Measurements from ENCODE around the gene KDM6B.
"Not testable (repeated sequence)": the region's sequence is repeated elsewhere in the genome, so short reads cannot be mapped to it uniquely, and the experiment has no call there.

Gene KDM6B, protein sequence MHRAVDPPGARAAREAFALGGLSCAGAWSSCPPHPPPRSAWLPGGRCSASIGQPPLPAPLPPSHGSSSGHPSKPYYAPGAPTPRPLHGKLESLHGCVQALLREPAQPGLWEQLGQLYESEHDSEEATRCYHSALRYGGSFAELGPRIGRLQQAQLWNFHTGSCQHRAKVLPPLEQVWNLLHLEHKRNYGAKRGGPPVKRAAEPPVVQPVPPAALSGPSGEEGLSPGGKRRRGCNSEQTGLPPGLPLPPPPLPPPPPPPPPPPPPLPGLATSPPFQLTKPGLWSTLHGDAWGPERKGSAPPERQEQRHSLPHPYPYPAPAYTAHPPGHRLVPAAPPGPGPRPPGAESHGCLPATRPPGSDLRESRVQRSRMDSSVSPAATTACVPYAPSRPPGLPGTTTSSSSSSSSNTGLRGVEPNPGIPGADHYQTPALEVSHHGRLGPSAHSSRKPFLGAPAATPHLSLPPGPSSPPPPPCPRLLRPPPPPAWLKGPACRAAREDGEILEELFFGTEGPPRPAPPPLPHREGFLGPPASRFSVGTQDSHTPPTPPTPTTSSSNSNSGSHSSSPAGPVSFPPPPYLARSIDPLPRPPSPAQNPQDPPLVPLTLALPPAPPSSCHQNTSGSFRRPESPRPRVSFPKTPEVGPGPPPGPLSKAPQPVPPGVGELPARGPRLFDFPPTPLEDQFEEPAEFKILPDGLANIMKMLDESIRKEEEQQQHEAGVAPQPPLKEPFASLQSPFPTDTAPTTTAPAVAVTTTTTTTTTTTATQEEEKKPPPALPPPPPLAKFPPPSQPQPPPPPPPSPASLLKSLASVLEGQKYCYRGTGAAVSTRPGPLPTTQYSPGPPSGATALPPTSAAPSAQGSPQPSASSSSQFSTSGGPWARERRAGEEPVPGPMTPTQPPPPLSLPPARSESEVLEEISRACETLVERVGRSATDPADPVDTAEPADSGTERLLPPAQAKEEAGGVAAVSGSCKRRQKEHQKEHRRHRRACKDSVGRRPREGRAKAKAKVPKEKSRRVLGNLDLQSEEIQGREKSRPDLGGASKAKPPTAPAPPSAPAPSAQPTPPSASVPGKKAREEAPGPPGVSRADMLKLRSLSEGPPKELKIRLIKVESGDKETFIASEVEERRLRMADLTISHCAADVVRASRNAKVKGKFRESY (N-terminal part only)

DNA sequence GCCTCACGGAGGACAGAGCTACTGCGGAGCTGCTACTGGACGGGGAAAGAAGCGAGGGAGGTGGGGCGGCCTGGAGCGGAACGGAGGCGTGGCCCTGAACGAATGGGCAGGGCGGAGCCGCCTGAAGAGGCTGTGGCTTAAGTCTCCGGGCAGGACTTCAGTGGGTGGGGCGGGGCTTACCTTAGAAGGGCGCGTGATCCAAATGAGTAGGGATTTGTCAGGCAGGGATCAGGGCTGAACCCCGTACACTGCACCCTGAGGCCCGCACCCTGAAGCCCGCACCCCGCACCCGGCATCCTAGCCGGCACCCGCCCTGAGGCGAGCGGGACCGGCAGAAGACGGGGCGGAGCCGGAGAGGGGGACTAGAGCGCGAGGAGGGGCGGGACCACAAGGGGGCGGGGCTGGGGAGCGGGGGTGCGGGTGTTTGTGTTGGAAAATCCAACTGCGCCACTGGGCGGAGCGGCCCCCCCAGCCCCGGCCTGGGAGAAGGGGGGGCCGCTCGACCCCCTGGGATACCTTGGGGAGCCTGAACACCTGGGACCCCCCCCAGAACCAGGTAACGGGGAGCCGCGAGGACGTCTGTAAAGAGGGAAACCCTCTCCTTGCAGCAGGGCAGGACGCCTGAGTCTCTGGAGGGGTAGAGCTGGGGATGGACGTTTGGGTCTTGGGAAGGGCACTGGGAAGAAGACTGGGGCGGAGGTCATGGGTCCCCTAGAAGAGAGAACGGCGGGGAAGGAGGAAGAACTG is at the start of gene KDM6B:
TSS of gene KDM6B (plus strand) at position 423 of the 747 bp plus-strand sequence. CDS start 11,338 bp downstream, outside the sequence.
- peak; percentile 98 for DNase-seq (ENCODE audit: low read depth, low spot score)

DNA sequence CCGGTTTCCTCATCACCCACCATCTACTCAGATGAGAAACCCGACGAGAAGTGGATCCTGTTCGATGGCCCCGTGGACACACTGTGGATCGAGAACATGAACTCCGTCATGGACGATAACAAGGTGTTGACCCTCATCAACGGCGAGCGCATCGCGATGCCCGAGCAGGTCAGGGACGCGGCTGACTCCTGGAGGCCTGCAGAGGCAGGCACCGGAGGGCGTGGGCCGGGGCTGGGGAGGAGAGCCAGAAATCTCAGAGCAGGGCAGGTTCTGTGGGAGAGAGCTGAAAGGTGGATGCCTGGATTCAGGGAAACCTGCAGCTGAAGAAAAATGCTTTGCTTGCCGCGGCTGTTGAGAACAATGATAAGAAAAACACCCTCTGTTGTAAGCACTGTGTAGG is 47.2 kb upstream of the KDM6B start:
- DNase-seq (ENCODE audit: low read depth, low spot score): no peak

DNA sequence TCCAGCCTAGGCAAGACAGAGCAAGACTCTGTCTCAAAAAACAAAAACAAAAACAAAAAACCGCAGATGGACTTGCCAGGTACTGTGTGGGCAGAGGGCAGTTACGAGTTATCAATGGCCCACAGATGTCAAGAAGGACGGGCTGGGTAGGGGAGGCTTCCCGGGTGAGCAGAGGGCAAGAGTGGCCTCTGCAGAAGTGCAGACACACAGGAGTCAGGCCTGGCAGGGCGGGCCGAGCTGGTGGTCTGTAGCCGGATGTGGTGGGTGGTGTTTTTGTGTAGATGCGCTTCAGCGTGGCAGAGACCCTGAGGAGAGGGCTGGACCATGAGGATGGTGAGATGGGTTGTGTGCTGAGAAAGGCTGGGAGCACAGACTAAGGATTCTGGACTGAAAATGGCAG is 44.9 kb upstream of the KDM6B start:
- no peak for DNase-seq (ENCODE audit: low read depth, low spot score)

DNA sequence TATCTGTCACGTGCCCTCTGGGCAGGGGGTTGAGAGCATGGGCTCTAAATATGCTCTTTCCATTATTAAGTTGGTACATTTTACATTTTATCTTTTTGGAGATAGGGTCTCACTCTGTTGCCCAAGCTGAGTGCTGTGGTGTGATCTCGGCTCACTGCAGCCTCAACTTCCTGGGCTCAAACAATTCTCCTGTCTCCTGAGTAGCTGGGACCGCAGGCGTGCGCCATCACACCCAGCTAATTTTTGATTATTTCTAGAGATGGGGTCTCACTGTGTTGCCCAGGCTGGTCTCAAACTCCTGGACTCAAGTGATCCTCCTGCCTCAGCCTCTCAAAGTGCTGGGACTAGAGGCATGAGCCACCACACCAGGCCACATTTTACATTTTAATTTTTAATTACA is 43.9 kb upstream of the KDM6B start:
- DNase-seq (ENCODE audit: low read depth, low spot score): no peak

DNA sequence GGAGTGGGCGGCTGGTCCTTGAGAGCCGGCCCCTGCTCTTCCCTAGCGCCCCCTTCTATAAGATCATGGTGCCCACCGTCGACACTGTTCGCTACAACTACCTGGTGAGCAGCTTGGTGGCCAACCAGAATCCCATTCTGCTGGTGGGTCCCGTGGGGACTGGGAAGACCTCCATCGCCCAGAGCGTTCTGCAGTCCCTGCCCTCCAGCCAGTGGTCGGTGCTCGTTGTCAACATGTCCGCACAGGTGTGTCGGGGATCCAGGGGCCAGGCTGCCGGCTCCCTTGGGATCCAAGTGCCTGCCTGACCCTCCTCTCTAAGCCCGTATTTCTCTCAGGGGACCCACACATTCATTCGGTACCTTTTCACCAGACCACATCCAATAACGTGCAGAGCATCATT is 41.4 kb upstream of the KDM6B start:
- no peak for DNase-seq (ENCODE audit: low read depth, low spot score)

DNA sequence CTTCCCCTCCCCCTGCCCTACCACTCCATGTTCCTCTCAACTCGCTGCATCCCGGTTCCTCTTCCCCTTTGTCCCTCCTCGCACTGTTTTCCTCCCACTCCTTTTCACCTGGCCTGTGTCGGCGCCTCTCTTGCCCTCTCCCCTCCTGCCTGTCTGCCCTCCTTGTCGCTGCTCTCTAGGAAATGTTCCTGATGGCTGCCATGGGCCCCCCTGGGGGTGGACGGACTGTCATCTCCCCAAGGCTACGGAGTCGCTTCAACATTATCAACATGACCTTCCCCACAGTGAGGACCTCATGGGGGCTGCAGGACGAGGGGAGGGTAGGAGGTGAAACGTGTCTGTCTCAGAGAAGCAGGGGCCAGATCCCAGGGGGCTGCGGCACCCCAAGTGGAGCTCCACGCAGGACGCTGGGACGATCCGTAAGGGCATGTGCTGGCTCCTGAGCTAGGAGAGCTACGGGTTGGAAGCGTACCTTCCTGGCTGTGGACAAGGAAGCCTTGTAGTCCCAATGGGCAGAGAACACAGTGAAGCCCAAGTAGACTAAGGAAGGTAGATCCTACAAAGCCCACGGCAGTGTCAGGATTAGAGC is 39.8 kb upstream of the KDM6B start:
- DNase-seq (ENCODE audit: low read depth, low spot score): no peak

DNA sequence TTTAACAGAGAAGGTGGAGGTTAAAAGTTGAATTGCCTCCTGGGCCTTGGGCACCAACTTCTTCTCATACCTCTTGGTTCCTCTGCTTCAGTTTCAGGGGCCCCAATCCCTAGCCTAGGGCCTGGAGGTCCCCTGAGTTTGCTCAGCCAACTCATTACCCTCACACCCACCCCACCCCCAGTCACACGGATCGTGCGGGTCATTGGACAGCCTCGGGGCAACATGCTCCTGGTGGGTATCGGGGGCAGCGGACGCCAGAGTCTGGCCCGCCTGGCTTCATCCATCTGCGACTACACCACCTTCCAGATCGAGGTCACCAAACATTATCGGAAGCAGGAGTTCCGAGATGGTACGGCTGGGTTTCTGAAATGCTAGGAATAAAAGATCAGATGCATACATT is 36.0 kb upstream of the KDM6B start:
- DNase-seq (ENCODE audit: low read depth, low spot score): no peak

DNA sequence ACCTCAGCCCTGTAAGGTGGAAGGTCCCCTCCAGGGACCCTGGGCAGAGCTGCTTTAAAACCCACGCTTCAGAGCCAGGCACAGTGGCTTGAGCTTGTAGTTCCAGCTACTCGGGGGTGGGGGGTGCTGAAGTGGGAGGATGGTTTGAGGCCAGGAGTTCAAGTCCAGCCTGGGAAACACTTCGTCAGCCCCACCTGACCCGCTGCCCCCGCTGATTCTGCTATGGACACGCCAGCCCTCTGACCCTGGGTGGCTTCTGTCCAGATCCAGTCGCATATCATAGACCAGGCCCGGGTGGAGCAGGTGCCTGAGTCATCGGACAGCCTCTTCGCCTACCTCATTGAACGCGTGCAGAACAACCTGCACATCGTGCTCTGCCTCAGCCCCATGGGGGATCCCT is 35.2 kb upstream of the KDM6B start:
- DNase-seq (ENCODE audit: low read depth, low spot score): no peak

DNA sequence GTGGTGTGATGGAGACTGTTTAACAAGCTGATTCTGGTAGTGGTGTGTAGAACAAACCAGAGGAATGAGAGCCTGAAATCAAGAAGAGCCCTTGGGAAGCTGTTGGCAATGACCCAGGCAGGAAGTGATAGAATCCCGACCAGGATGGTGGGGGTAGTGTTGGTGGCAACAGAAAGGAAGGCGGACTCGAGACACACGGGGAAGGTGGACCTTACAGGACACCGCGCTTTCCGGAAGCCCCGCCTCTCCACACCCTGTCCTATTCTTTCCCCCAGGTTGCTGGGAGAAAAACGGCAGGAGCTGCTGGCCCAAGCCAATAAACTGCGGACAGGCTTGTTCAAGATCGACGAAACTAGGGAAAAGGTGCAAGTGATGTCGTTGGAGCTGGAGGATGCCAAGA is 30.0 kb upstream of the KDM6B start:
- DNase-seq (ENCODE audit: low read depth, low spot score): peak; percentile 28

DNA sequence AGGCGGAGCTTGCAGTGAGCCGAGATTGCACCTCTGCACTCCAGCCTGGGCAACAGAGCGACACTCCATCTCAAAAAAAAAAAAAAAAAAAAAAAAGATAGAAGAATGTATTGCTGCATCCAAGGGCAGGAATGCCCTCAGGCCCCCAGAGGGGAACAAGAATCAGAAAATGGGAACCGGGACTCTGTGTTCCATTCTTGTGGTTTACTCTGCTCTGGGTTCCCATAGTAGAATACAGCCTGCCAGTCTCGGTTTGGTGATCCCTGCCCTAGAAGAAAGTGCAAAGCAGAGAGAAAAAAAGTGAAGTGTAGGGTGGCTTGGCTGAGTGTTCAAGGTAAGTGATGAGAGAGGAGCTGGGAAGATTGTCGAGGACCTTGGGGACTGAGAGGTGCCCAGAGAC is 27.4 kb upstream of the KDM6B start:
- no peak for DNase-seq (ENCODE audit: low read depth, low spot score)

DNA sequence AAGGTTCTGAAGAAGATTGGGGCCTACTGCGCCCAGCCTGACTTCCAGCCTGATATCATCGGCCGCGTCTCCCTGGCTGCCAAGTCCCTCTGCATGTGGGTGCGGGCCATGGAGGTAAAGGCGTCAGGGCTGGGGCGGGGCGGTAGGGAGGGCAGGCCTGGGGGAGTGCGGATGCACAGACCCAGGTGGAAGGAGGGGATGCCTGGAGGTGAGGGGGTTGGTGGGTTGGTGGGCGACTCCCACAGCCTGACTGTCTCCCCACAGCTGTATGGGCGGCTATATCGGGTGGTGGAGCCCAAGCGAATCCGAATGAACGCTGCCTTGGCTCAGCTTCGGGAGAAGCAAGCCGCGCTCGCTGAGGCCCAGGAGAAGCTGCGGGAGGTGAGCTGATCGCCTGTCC is 26.8 kb upstream of the KDM6B start:
- no peak for DNase-seq (ENCODE audit: low read depth, low spot score)

DNA sequence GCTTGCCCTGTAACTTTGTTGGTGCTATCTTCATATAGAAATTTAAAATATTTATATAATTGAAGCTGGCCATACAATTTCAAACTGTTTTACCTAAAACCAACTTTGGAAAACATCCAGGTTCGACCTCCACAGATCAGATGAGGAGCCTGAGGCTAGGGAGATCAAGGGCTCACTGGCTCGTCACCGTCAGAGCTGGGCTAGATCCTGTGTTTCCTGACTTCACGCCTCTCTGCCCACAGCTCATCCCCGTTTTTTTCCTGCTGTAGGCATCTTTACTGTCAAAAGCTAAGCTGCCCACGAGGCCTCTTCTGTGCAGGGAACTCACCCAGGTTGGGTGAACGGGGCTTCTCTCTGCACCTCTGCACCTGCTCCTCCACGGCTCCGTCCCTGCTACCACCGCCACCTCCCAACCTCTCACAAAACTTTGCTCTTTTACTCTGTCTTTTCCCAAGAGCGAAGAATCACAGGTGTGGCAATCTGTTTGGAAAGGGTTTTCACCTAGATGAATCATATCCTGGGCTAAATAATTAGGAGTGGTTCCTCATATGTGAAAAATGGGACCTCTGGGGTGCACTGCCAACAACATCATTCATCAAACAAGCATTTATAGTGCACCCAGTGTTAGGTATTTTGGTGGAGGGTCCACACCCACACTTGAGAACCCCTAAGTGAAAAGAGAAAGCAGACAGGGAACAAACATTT is 24.8 kb upstream of the KDM6B start:
- no peak for DNase-seq (ENCODE audit: low read depth, low spot score)

DNA sequence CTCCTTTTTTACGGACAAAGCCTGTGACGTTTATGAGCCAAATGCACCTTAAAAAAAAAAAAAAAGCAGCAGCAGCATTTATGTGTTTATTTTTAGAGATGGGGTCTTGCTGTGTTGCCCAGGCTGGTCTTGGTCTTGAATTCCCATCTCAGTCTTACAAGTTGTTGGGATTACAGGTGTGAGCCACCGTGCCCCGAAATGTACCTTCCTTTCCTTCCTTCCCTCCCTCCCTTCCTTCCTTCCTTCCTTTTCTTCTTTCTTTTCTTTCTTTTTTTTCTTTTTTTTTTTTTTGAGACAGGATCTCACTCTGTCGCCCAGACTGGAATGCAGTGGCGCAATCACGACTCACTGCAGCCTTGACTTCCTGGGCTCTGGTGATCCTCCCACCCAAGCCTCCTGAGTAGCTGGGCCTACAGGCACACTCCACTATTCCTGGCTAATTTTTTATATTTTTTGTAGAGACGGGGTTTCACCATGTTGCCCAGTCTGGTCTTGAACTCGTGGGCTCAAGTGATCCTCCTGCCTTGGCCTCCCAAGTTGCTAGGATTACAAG is 24.1 kb upstream of the KDM6B start:
- DNase-seq (ENCODE audit: low read depth, low spot score): not testable (repeated sequence)

DNA sequence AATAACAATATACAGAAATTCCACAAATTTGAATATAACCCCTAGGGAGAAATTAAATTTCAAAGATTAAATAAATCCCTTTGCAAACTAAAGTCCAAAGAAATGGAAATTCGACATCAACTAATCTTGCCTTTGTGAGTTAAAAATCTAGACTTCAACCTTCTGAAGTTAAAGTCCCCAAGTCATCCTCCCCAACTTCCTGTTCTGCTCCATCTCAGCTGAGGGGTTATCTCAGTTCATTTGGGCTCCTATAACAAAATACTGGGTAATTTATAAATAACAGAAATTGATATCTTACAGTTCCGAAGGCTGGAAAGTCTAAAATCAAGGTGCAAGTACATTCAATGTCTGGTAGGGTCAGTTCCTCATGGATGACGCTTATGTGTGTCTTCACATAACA is 22.8 kb upstream of the KDM6B start:
- DNase-seq (ENCODE audit: low read depth, low spot score): no peak

DNA sequence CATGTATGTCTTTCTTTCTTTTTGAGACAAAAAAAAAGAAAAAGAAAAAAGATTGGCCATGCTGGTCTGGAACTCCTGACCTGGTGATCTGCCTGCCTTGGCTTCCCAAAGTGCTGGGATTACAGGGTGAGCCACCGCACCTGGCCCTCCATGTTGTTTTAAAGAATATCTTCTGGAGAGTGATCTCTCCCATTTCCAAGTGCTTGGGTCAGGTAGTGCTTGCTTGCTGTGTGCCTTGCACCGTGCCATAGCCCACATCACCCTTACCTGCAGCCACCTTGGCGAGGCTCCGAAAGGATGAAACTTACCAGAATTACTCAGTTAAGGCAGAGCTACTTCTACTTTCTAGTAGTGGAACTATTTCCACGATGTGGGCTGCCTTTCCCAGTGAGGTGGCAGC is 19.0 kb upstream of the KDM6B start:
- no peak for DNase-seq (ENCODE audit: low read depth, low spot score)

DNA sequence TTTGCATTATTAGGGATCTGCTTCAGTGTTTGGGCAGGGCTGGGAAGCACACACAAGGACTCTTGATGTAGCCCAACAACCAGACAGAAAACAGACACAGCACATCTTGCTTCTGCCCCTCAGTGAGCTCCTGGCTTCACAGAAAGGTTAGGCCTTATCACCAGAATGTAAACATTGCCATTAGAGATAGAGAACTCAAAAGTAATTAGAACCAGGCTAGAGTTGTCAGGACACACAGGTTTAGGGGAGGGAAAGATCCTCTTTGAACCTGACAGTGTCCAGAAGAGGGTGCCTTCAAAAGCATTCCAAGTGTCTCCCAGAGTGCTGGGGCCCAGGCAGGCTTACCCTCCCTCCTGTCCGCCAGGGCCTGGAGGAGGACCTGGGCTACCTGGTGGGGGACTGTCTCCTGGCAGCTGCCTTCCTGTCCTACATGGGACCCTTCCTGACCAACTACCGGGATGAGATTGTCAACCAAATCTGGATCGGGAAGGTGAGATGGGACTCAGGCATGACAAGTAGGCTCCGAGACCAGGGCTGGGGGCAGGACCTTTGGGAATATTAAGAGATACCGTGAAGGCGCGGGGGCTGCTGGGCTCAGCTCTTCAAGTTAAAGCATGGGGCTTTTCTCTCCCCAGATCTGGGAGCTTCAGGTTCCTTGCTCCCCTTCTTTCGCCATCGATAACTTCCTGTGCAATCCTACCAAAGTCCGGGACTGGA is 16.9 kb upstream of the KDM6B start:
- DNase-seq (ENCODE audit: low read depth, low spot score): peak; percentile 70

DNA sequence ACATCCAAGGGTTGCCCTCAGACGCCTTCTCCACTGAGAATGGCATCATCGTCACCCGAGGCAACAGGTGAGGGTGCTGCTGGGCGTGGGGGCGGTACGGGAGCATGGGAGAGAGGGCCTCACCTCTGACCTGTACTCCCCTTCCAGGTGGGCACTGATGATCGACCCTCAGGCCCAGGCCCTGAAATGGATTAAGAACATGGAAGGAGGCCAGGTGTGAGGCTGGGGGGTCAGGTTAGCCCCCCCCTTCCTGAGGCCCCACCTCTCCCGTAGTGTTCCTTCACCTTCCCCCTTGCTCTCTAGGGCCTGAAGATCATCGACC is 16.4 kb upstream of the KDM6B start:
- no peak for DNase-seq (ENCODE audit: low read depth, low spot score)

DNA sequence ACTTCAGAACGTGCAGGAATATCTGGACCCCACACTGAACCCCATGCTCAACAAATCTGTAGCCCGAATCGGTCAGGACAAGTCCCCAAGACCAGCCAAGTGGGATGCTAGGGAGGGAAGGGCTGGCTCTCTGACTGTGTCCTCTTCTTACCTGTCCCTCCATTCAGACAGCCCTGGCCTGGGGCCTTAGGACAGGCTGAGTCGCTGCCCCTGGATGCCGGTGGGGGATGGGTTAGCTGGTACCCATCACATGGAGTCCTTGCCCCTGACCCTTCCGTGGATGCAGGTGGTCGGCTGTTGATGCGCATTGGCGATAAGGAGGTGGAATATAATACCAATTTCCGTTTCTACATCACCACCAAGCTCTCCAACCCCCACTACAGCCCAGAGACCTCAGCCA is 16.0 kb upstream of the KDM6B start:
- DNase-seq (ENCODE audit: low read depth, low spot score): no peak

DNA sequence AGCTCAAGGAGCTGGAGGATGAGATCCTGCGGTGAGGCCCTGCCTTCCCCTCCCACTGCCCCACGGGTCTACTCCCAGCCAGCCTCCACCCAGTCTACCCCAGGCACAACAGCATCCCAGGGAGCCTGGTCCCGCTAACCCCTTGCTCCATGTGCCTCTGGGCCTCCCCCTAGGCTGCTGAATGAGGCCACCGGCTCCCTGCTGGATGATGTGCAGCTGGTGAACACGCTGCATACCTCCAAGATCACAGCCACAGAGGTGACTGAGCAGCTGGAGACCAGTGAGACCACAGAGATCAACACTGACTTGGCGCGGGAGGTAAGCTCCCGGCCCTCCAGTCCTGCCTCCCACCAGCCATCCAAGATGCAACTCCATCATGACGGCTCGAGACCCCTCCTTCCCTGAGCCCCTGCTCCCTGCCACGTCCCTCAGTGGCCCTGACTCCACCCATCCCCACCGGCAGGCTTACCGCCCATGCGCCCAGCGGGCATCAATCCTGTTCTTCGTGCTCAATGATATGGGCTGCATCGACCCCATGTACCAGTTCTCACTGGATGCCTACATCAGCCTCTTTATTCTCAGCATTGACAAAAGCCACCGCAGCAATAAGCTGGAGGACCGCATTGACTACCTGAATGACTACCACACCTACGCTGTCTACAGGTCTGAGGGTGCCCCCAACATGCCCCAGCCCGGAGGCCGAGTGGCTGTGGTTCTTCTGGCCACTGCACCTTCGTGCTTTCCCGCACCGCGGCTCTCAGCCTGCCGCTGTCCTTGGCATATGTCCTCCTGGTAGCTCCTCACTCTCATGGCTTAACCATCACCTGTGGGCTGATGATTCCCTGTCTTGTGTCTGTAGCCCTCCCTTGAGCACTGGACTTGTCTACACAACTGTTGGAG is 15.0 kb upstream of the KDM6B start:
- no peak for DNase-seq (ENCODE audit: low read depth, low spot score)
